Stimulated activated CD4-positive, alpha-beta T cell treated with anti-CD3 and anti-CD28 coated beads, Interleukin-1b, Interleukin-23, amount 100 ng/mL, for 24 hours (primary cell): ENCODE results near the gene ATG7.

Source experiments
- DNase-seq, 4 experiments: peaks; one replicate each; pipeline ENCODE4 v3.0.0-alpha.2; 2020; ENCODE audit warnings: low read depth in 4 of 4, low spot score in 1 of 4

Gene ATG7

GRCh38 chr3:11350374-11350773, 78.2 kb downstream of the ATG7 start:
- no peak for DNase-seq

GRCh38 chr3:11351451-11351850, 79.3 kb downstream of the ATG7 start:
- DNase-seq: no peak

- DNase-seq: no peak
Measured at GRCh38 chr3:11356269-11356668, 84.1 kb downstream of the ATG7 start.

DNA sequence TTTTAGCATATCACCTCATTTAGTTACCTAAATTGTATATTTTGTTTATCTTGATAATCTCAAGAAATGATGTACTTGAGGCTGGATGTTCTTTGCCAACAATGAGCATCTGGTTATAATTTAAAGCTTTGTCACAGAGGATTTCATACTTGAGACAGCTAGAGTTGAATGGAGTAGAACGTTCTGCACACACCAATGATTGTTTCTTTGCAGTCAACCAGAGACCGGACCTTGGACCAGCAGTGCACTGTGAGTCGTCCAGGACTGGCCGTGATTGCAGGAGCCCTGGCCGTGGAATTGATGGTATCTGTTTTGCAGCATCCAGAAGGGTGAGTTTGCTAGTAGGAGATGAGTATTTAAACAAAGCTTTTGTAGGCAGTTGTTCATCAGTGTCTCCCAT, 90.4 kb downstream of the ATG7 start:
- DNase-seq: no peak

- no peak for DNase-seq
Measured at GRCh38 chr3:11363715-11364114, 91.5 kb downstream of the ATG7 start.

- no peak for DNase-seq
Measured at GRCh38 chr3:11364181-11364580, 92.0 kb downstream of the ATG7 start.

DNA sequence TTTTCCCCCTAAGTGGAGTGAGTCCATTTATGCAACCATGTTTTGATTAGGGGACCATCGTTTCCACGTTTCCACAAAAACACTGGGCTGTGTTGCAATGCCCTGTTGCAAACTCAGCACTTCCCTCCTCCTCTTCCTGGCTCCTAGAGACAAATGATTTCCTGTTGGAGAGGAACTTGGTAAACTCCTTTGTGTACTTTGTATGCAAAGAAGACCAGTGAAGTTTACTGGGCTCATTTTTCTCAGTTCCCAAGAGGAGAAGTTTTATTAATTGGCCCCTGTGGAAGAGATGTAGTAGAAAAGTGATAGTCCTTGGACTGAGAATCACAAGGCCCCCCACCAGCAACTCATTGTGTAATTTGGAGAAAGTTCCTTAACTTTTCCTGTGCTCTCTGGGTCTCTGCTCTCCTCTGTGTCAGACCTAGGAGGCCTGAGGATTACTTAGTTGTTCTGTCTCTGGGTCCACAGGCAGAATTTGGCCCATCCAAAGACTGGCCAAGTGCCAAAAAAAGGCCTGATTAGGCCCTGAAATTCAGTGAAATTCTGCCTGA, 95.0 kb downstream of the ATG7 start:
- no peak for DNase-seq

DNA sequence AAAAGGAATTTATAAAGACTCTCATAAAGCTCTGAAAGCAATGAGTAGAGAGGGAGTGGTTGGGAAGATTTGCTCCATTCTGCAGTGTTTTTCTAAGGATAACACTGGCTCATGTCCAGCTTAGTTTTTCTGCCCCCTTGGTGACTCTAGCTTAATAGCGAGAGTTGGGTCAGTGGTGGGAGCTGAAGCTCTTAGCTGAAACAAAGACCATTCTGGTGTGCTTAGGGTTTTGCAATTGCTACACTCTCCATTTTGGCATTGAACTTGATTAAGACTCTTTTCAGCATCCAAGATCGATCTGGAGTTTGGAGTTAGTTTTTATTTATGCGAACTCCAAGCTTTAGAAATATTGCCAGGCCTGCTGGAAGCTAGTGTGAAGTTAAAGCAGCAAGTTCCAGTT, 98.0 kb downstream of the ATG7 start:
- DNase-seq: no peak

DNA sequence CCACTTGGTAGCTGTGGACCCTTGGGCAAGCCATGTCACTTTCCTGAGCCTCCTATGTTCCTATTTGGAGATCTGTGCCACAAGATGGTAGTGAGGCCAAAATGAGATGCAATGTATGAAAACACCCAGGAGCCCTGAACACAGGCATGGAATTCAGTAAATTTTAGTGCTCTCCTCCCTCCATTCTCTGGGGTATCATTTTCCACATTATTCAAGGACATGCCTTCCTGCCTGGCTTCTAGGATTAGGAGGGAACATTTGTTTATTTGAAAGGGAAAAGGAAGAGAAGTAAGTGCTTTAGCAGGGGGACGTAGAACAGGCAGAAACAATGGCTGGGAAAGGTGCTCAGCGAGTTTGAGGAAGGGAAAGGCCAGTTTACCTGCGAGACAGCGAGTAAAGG, 98.8 kb downstream of the ATG7 start:
- no peak for DNase-seq

GRCh38 chr3:11371747-11372146, 99.5 kb downstream of the ATG7 start:
- DNase-seq: no peak

- DNase-seq: no peak
Measured at GRCh38 chr3:11373235-11373634, 101.0 kb downstream of the ATG7 start.

- DNase-seq: no peak
Measured at GRCh38 chr3:11373654-11374053, 101.5 kb downstream of the ATG7 start.

DNA sequence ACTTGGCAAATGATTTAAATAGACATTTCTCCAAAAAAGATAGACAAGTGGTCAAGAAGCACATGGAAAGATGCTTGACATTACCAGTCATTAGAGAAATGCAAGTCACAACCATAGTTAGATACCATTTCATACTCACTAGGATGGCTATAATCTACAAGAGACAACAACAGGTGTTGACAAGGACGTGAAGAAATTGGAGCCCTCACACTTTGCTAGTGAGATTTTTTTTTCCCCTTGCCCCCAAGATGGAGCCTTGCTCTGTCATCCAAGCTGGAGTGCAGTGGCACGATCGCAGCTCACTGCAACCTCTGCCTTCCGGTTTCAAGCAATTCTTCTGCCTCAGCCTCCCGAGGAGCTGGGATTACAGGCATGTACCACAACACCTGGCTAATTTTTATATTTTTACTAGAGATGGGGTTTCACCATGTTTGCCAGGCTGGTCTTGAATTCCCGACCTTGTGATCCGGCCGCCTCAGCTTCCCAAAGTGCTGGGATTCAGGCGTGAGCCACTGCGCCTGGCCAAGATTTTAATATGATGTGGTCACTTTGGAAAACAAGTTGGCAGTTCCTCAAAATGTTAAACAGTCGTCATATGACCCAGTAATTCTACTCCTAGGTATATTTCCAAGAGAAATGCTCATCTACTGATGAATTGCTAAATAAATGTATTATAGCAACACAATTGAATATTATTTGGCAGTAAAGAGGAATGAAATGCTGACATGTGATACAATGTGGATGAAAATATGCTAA, 103.3 kb downstream of the ATG7 start:
- no peak for DNase-seq

GRCh38 chr3:11377719-11378118, 105.5 kb downstream of the ATG7 start:
- no peak for DNase-seq

GRCh38 chr3:11379238-11379823, 107.1 kb downstream of the ATG7 start:
- no peak for DNase-seq

DNA sequence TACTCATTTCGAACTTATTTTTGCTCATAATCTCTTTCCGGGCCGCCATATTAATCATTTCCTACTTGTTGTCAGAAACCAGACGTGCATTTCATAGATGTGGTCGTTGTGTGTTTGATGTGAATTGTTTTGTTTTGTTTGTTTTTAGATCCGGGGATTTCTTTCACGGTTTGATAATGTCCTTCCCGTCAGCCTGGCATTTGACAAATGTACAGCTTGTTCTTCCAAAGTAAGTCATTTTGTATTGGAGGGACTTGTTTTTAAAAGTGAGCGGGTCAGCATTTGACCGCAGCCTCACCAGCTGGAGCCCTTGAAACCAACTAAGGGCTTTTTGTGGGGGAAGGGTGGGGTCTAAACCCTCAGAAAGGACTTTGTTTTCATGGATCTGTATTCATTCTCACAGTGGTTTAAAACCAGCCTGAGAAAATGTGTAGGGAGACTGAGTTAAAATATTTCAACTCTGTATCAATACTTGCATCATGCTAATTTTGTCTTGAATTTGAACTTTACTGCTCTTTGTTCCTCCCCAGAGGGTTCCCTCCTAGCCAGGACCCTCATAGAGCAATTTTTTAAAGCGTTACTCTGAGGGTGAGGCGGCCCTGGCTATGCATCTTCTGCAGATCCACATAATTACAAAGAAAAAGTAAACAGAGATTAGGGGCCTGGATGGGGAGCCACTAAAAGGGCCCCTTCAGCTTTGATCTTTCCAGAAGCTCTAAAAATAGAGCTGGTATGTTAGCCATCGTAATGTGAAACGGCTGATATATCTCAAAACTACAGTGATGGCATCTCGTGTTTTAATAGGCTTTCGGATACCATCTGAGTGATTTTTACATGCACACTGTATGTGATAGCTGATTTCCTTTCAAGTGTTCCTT, 107.9 kb downstream of the ATG7 start:
- DNase-seq: no peak

DNA sequence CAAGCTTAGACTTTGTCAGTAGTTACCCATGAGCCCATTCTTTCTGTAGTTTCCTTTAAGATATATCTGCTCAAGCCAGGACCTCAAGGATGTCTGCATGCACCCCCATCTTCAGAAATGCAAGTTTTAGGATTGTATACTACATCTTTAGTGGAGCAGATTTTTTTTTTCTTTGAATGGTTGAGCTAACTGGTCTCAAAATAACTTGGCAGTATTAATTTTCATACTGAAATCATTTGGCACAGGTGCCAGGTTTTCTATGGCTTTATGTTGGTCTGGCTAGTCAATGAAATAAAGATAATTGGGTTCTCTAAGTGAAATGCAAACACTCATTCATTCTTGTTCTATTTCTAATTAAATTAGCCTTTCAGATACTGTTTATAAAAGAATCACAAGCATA, 108.9 kb downstream of the ATG7 start:
- DNase-seq: no peak

DNA sequence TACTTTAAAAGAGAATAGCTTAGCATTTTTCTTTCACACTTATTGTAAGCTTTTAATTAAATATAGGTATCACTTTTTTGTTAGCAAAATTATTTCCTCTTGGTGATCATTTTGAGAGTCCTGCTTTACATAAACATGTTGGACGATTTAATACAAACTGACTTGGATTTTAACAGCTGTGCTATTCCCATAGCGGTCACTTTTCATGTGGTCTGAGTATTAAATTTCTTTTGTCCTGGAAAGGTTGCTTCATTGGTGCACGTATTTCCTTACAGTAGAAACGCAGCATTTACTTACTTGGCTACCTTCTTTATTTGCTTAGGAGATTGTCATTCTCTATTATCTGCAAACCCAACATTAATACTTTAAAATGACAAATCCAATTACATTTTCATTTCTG, 109.4 kb downstream of the ATG7 start:
- DNase-seq: no peak

GRCh38 chr3:11382146-11382745, 110.0 kb downstream of the ATG7 start:
- no peak for DNase-seq

DNA sequence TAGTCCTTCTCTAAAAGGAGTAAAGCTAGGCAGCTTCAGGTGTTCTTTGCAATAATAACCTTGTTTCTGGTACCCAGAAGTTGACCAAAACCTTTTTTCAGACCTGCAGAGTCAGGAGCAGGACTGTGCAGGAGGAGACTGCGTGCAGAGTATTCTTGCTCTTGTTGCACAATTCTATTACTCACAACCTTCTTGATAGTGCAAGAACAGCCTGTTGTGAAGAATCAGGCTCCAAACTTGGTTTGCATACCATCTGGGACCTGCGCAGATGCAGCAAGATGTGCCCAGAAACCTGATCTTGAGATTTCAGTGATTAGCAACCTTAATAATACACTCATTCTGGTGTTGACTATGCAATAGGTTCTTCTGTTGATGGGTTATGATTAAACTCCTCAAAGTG, 111.9 kb downstream of the ATG7 start:
- DNase-seq: no peak

DNA sequence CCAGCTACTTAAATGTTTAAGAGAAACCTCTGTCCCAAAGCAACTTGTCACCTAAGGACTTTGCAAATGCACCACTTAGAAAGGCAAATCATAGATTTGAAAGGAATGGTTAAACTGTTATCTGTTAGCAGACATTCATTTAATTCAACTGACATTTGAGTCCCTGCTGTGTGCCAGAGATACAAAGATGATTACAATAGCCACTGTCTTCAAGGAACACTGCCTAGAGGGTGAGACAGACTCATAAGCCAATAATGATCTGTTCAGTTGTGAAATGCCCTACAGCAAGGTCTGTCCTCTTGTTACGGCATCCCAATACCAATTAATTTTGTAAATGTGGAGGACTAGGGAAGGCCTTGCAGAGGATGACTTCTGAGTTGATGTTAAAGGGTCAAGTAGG, 113.1 kb downstream of the ATG7 start:
- no peak for DNase-seq
